SH-SY5Y (cell line): ENCODE data around the gene TSPAN15.

Experiments used
- GATA2 ChIP-seq: IDR thresholded peaks from 2 replicates; pipeline ENCODE4 v1.6.1; 2011; ENCODE audit warnings: mild to moderate bottlenecking, low read depth, low read length
- GATA3 ChIP-seq: IDR thresholded peaks from 2 replicates; pipeline ENCODE4 v1.6.1; 2011; ENCODE audit warnings: low read depth, mild to moderate bottlenecking, low read length, moderate library complexity

DNA sequence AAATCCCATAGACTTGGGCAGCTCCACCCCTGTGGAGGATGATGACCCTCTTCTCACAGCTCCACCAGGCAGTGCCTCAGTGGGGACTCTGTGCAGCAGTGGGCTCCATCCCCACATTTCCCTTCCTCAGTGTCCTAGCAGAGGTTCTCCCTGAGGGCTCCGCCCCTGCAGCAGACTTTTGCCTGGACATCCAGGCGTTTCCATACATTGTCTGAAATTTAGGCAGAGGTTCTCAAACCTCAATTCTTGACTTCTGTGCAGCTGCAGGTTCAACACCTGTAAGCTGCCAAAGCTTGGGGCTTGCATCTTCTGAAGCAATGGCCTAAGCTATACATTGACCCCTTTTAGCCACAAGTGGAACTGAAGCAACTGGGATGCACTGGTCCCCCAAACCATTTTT lies 90.2 kb downstream of the TSPAN15 start:
- TF ChIP-seq GATA3 (no peak), GATA2 (no peak)
